Progenitor cell of endocrine pancreas (in vitro differentiated cells): ENCODE measurements around the gene SMAD3. TPM values are rescaled to one million over a fixed set of nuclear protein-coding genes. Genes with fewer than 3 reads are reported as not detected.

Source experiments
- DNase-seq: peaks from one replicate; pipeline ENCODE4 v3.0.0; 2021; ENCODE audit warnings: low spot score; ENCODE audit not compliant: unreplicated experiment
- H3K27ac Mint-ChIP-seq: 2 replicates; pipeline ENCODE4 v1.8.0; 2021; ENCODE audit warnings: mild to moderate bottlenecking, moderate library complexity, mixed read lengths
- H3K27me3 Mint-ChIP-seq: 2 replicates; pipeline ENCODE4 v1.8.0; 2021; ENCODE audit warnings: mixed read lengths
- H3K36me3 Mint-ChIP-seq: 2 replicates; pipeline ENCODE4 v1.8.0; 2022; ENCODE audit warnings: mixed read lengths; ENCODE audit not compliant: insufficient read depth
- H3K4me1 Mint-ChIP-seq: 2 replicates; pipeline ENCODE4 v1.8.0; 2021; ENCODE audit warnings: low read depth, mixed read lengths
- H3K4me3 Mint-ChIP-seq: 2 replicates; pipeline ENCODE4 v1.8.0; 2021; ENCODE audit warnings: low read depth, mild to moderate bottlenecking, moderate library complexity, mixed read lengths
- H3K9me3 Mint-ChIP-seq: 2 replicates; pipeline ENCODE4 v1.8.0; 2021; ENCODE audit warnings: low read depth, mixed read lengths
- CTCF ChIP-seq: fragments of 200-600 bp; sonication (generic); IDR thresholded peaks from one replicate; pipeline ENCODE4 v1.5.0; 2021; ENCODE audit warnings: antibody characterized with exemption, mild to moderate bottlenecking; ENCODE audit not compliant: unreplicated experiment
- total RNA-seq: library from RNA; stranded (reverse); gene quantifications from 2 replicates; pipeline ENCODE4 v1.2.1, GENCODE V29; 2021

The SMAD3 gene
- total RNA-seq, 1 donor from 2014 or later, result 51.3 TPM

GRCh38 chr15:67161412-67161811, 96.0 kb downstream of the SMAD3 start:
- Mint-ChIP-seq H3K4me3 (no peak overlapping the region), H3K27ac (no peak overlapping the region), H3K4me1 (peaks cover 1% of the 10 kb centered on the region), H3K27me3 (no peaks in the 10 kb centered on the region), H3K9me3 (no peaks in the 10 kb centered on the region), H3K36me3 (peaks cover 11% of the 10 kb centered on the region)
- TF ChIP-seq CTCF, result no peak
- DNase-seq, result no peak

- TF ChIP-seq CTCF, result no peak
- Mint-ChIP-seq H3K4me3 (no peak overlapping the region), H3K4me1 (peaks cover 1% of the 10 kb centered on the region), H3K27ac (no peak overlapping the region), H3K36me3 (peaks cover 13% of the 10 kb centered on the region), H3K9me3 (no peaks in the 10 kb centered on the region), H3K27me3 (no peaks in the 10 kb centered on the region)
- no peak for DNase-seq
Observed at GRCh38 chr15:67161881-67162280, 96.5 kb downstream of the SMAD3 start.

GRCh38 chr15:67163180-67163579, 97.8 kb downstream of the SMAD3 start:
- no peak for DNase-seq
- TF ChIP-seq CTCF, result no peak
- no peak overlapping the region for H3K4me3 Mint-ChIP-seq
- peaks cover 10% of the 10 kb centered on the region for H3K4me1 Mint-ChIP-seq
- H3K36me3 Mint-ChIP-seq, result peaks cover 19% of the 10 kb centered on the region
- H3K27ac Mint-ChIP-seq, result no peak overlapping the region
- no peaks in the 10 kb centered on the region for H3K9me3 Mint-ChIP-seq
- H3K27me3 Mint-ChIP-seq, result no peaks in the 10 kb centered on the region

- H3K27ac Mint-ChIP-seq, result no peak overlapping the region
- H3K9me3 Mint-ChIP-seq, result no peaks in the 10 kb centered on the region
- no peak overlapping the region for H3K4me3 Mint-ChIP-seq
- DNase-seq, result no peak
- H3K27me3 Mint-ChIP-seq, result no peaks in the 10 kb centered on the region
- TF ChIP-seq CTCF, result no peak
- peaks cover 20% of the 10 kb centered on the region for H3K36me3 Mint-ChIP-seq
- peaks cover 15% of the 10 kb centered on the region for H3K4me1 Mint-ChIP-seq
Observed at GRCh38 chr15:67164401-67164791, 99.0 kb downstream of the SMAD3 start.

GRCh38 chr15:67164811-67165253, 99.4 kb downstream of the SMAD3 start:
- no peak overlapping the region for H3K27ac Mint-ChIP-seq
- peaks cover 20% of the 10 kb centered on the region for H3K36me3 Mint-ChIP-seq
- no peaks in the 10 kb centered on the region for H3K27me3 Mint-ChIP-seq
- H3K4me1 Mint-ChIP-seq, result peaks cover 15% of the 10 kb centered on the region
- peak; percentile 37 for TF ChIP-seq CTCF
- H3K9me3 Mint-ChIP-seq, result no peaks in the 10 kb centered on the region
- no peak overlapping the region for H3K4me3 Mint-ChIP-seq
- DNase-seq, result no peak
